Measurements from ENCODE around the gene APAF1.

APAF1 gene

GRCh38 chr12:98741556-98742265 is 96.6 kb downstream of the APAF1 start:
- no peak for DNase-seq (ENCODE audit: low read depth)
- H3K4me3 ChIP-seq (ENCODE audit: control insufficient read depth, low read depth, low read length): no peak overlapping the region
- TF ChIP-seq CTCF (conservative IDR thresholded peaks at IDR 0.05; ENCODE audit: control insufficient read depth, insufficient read depth, low read depth, low read length): no peak

DNA sequence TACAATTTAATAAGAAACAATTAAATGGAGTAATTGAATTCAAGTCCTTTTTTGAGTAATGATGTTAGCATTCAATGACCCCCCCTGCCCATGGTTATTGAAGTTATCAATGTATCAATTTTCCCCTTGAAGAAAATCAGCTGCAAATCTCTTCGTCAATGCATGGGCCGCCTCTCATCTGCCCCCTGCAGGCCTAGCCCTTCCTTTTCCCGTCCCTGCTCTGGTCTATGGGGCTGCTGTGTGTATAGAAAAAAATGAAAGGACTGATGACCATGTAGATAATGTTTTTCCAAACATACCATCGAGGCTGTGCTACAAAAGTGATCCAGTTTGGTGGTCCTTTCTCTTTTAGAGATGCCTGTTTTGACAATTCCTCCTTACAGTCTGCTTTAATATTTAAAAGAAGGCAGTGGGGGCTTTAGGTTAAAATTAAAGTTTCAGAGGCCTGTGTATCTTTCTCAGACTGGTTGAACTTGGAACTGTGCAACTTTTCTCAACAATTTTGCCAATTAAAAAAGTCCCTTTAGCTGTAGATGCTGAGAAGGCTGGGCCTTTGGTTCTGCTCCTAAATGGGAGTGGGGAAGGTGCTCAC is 98.4 kb downstream of the APAF1 start:
- DNase-seq (ENCODE audit: low read depth): no peak
- TF ChIP-seq CTCF (conservative IDR thresholded peaks at IDR 0.05; ENCODE audit: control insufficient read depth, insufficient read depth, low read depth, low read length): peak; percentile 51
- H3K4me3 ChIP-seq (ENCODE audit: control insufficient read depth, low read depth, low read length): no peak overlapping the region

- no peak for DNase-seq (ENCODE audit: low read depth)
- TF ChIP-seq CTCF (conservative IDR thresholded peaks at IDR 0.05; ENCODE audit: control insufficient read depth, insufficient read depth, low read depth, low read length): no peak
Observed at GRCh38 chr12:98744680-98745079, 99.6 kb downstream of the APAF1 start.

DNA sequence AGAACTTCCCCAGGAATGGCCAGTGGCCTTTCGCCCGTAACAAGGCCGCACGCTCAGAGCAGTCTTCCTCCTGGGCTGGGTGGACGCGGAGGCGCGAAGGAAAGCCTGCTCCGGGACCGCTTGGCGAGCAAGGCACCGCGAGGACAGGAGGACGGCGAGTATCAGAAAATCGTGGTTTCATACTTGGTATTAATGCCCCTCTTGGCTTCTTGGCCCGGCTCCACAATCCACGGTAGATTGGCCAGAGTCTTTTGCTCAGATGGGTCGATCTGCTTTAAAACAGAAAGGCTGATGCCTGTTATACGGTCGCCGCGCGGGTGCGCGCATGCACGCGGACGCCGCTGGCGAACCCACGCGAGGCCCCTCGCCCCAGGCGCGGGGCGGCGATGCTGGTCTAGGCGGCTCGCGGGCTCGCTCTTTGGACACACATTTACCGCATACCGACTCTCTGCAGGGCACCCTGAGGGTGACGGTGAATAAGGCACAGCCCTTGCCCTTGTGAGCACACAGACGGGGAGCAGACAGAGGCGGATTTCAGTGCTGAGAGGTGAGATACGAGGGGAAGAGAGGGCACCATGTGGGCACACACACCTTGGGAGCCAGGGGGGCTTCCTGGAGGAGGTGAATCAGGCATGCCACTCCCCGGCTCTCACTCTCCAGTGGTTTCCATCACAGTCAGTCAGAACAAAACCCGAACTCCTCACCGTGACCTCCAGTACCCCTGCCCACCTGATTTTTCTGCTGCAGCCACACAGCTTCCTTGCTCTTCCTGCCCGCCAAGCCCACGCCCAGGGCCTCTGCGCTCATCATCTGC is 100.7 kb downstream of the APAF1 start:
- no peak for TF ChIP-seq CTCF (conservative IDR thresholded peaks at IDR 0.05; ENCODE audit: control insufficient read depth, insufficient read depth, low read depth, low read length)
- H3K4me3 ChIP-seq (ENCODE audit: control insufficient read depth, low read depth, low read length): peak overlapping the region; percentile 43
- no peak for DNase-seq (ENCODE audit: low read depth)

More at GRCh38 chr12:98744680-98745079, 99.6 kb downstream of the APAF1 start:
- no peak overlapping the region for H3K4me3 ChIP-seq (ENCODE audit: control insufficient read depth, low read depth, low read length)

DNA sequence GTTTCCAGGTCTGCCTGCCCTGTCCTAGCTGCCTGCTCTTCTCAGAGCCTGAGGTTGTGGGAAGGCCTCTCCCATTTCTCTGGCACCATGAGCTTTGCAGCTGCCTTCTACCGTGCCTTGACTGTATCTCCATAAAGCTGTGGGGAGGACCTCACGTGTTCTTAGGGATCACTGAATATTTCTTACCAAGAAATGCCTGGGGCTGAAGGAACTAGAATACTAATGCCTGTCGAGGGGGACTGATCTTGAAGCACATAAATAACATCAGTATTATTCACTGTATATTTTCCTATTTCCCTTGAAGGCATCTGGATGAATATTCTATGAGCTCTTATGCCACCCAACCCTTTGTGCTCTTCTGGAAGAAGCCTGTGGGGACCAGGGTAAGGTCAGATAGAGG is 103.4 kb downstream of the APAF1 start:
- DNase-seq (ENCODE audit: low read depth): no peak
- H3K4me3 ChIP-seq (ENCODE audit: control insufficient read depth, low read depth, low read length): no peak overlapping the region
- TF ChIP-seq CTCF (conservative IDR thresholded peaks at IDR 0.05; ENCODE audit: control insufficient read depth, insufficient read depth, low read depth, low read length): no peak

- DNase-seq (ENCODE audit: low read depth): peak; percentile 34
- no peak for TF ChIP-seq CTCF (conservative IDR thresholded peaks at IDR 0.05; ENCODE audit: control insufficient read depth, insufficient read depth, low read depth, low read length)
- no peak overlapping the region for H3K4me3 ChIP-seq (ENCODE audit: control insufficient read depth, low read depth, low read length)
Observed at GRCh38 chr12:98750511-98750910, 105.4 kb downstream of the APAF1 start.
